Neural cell (in vitro differentiated cells): Measurements from ENCODE around the gene SLC38A7.

Experiments
- CTCF ChIP-seq: fragments of 450-650 bp; IDR thresholded peaks from 2 replicates; pipeline ENCODE4 v1.5.1; 2014; ENCODE audit warnings: antibody characterized with exemption, mild to moderate bottlenecking, moderate library complexity; ENCODE audit not compliant: poor library complexity, severe bottlenecking
- EZH2 ChIP-seq: fragments of 200-600, 300-800 bp; shearing (Covaris generic), sonication (generic); IDR thresholded peaks from 2 replicates; pipeline ENCODE4 v1.6.1; 2014; ENCODE audit warnings: antibody characterized with exemption, low read length, borderline replicate concordance, mild to moderate bottlenecking; ENCODE audit not compliant: insufficient read depth, poor library complexity, severe bottlenecking
- POLR2AphosphoS5 ChIP-seq: IDR thresholded peaks from 2 replicates; pipeline ENCODE4 v1.6.1; 2012
- REST ChIP-seq: IDR thresholded peaks from 2 replicates; pipeline ENCODE4 v1.6.1; 2012; ENCODE audit warnings: borderline replicate concordance

GRCh38 chr16:58695368-58695767 lies 10.8 kb upstream of the SLC38A7 start:
- no peak for TF ChIP-seq CTCF
- TF ChIP-seq POLR2AphosphoS5: no peak
- no peak for TF ChIP-seq REST
- no peak for TF ChIP-seq EZH2
